ENCODE measurements around the gene GNA12. TPM values are rescaled to one million over a fixed set of nuclear protein-coding genes. Genes with fewer than 3 reads are reported as not detected.
A peak's percentile ranks its signal among the peaks of the same experiment; 100 is the strongest.

Gene GNA12
- total RNA-seq, 1 experiment from 2014 or later, result 36.2 TPM

GRCh38 chr7:2802101-2802500 is 42.0 kb downstream of the GNA12 start:
- H3K27me3 Mint-ChIP-seq (ENCODE audit: insufficient read depth, unreplicated experiment), result no peaks in the 10 kb centered on the region
- no TSS peak for BruUV-seq (replicated peaks)
- H3K36me3 Mint-ChIP-seq (ENCODE audit: insufficient read depth, unreplicated experiment), result no peaks in the 10 kb centered on the region
- no peak for DNase-seq (ENCODE audit: unreplicated experiment)
- ChIA-PET POLR2A (interaction anchor here (0.5 to 2.1 kb wide), 9 partner anchors 9 to 464 kb away, joined by 3 to 11 read pairs (median 6); no protein-coding TSS in a partner anchor), CTCF (no interaction called here)
- H3K4me1 Mint-ChIP-seq (ENCODE audit: insufficient read depth, unreplicated experiment), result peaks cover 34% of the 10 kb centered on the region
- no peaks in the 10 kb centered on the region for H3K9me3 Mint-ChIP-seq (ENCODE audit: unreplicated experiment)
- intact Hi-C loops (cut with micrococcal nuclease), result no loop called here
- H3K27ac Mint-ChIP-seq (ENCODE audit: low read depth, unreplicated experiment), result peak overlapping the region; percentile 37
- H3K4me3 Mint-ChIP-seq (ENCODE audit: unreplicated experiment), result no peak overlapping the region
- no peak for TF ChIP-seq CTCF (IDR thresholded peaks at IDR 0.05; ENCODE audit: unreplicated experiment)

GRCh38 chr7:2800931-2801688 is 43.0 kb downstream of the GNA12 start:
- POLR2A ChIA-PET, result interaction anchor here (0.5 to 2.3 kb wide), 9 partner anchors 11 to 650 kb away, joined by 3 to 11 read pairs (median 6); no protein-coding TSS in a partner anchor
- no peak for TF ChIP-seq CTCF (IDR thresholded peaks at IDR 0.05; ENCODE audit: unreplicated experiment)
- Mint-ChIP-seq H3K4me1 (ENCODE audit: insufficient read depth, unreplicated experiment) (peaks cover 34% of the 10 kb centered on the region), H3K27ac (ENCODE audit: low read depth, unreplicated experiment) (no peak overlapping the region), H3K9me3 (ENCODE audit: unreplicated experiment) (no peaks in the 10 kb centered on the region), H3K36me3 (ENCODE audit: insufficient read depth, unreplicated experiment) (no peaks in the 10 kb centered on the region), H3K27me3 (ENCODE audit: insufficient read depth, unreplicated experiment) (no peaks in the 10 kb centered on the region), H3K4me3 (ENCODE audit: unreplicated experiment) (no peak overlapping the region)
- CTCF ChIA-PET, result no interaction called here
- peak; percentile 43 for DNase-seq (ENCODE audit: unreplicated experiment)
- intact Hi-C loops (cut with micrococcal nuclease), result no loop called here
- no TSS peak for BruUV-seq (replicated peaks)

- no peak for TF ChIP-seq CTCF (IDR thresholded peaks at IDR 0.05; ENCODE audit: unreplicated experiment)
- ChIA-PET CTCF (no interaction called here), POLR2A (interaction anchor here (0.6 to 2.3 kb wide), 3 partner anchors 21 to 650 kb away, joined by 5 to 11 read pairs (median 6); no protein-coding TSS in a partner anchor)
- H3K4me1 Mint-ChIP-seq (ENCODE audit: insufficient read depth, unreplicated experiment), result peaks cover 34% of the 10 kb centered on the region
- no peaks in the 10 kb centered on the region for H3K36me3 Mint-ChIP-seq (ENCODE audit: insufficient read depth, unreplicated experiment)
- intact Hi-C loops (cut with micrococcal nuclease), result no loop called here
- no peak overlapping the region for H3K27ac Mint-ChIP-seq (ENCODE audit: low read depth, unreplicated experiment)
- no peak overlapping the region for H3K4me3 Mint-ChIP-seq (ENCODE audit: unreplicated experiment)
- H3K9me3 Mint-ChIP-seq (ENCODE audit: unreplicated experiment), result no peaks in the 10 kb centered on the region
- BruUV-seq (replicated peaks), result no TSS peak
- no peaks in the 10 kb centered on the region for H3K27me3 Mint-ChIP-seq (ENCODE audit: insufficient read depth, unreplicated experiment)
- DNase-seq (ENCODE audit: unreplicated experiment), result no peak
Observed at GRCh38 chr7:2800220-2800930, 43.7 kb downstream of the GNA12 start.

- Mint-ChIP-seq H3K4me1 (ENCODE audit: insufficient read depth, unreplicated experiment) (peaks cover 31% of the 10 kb centered on the region), H3K36me3 (ENCODE audit: insufficient read depth, unreplicated experiment) (peaks cover 7% of the 10 kb centered on the region), H3K27ac (ENCODE audit: low read depth, unreplicated experiment) (no peak overlapping the region), H3K9me3 (ENCODE audit: unreplicated experiment) (no peaks in the 10 kb centered on the region), H3K4me3 (ENCODE audit: unreplicated experiment) (no peak overlapping the region), H3K27me3 (ENCODE audit: insufficient read depth, unreplicated experiment) (no peaks in the 10 kb centered on the region)
- TF ChIP-seq CTCF (IDR thresholded peaks at IDR 0.05; ENCODE audit: unreplicated experiment), result no peak
- POLR2A ChIA-PET, result interaction anchor here (2.0 to 2.3 kb wide), 2 partner anchors 22 to 41 kb away, joined by 6 to 11 read pairs; no protein-coding TSS in a partner anchor
- intact Hi-C loops (cut with micrococcal nuclease), result no loop called here
- CTCF ChIA-PET, result no interaction called here
- DNase-seq (ENCODE audit: unreplicated experiment), result no peak
- no TSS peak for BruUV-seq (replicated peaks)
Observed at GRCh38 chr7:2799253-2799652, 44.9 kb downstream of the GNA12 start.

All from MCF 10A (cell line).